Psoas muscle (tissue), 8 donors: ENCODE results near the gene SLCO3A1. TPM values are rescaled to one million over a fixed set of nuclear protein-coding genes. Genes with fewer than 3 reads are reported as not detected.

Experiments used
- ATAC-seq, 4 donors: fragments of 200-7000 bp; cut with Tn5 transposase; one replicate each; pipeline ENCODE4 v1.9.1; 2020; ENCODE audit warnings: moderate library complexity in 3 of 4, mild to moderate bottlenecking in 2 of 4
- DNase-seq, 2 donors: peaks; one replicate each; pipeline ENCODE4 v3.0.0-alpha.2; 2020
- H3K27ac ChIP-seq: fragments of 200-600 bp; one replicate; pipeline ENCODE4 v1.8.0; 2022
- H3K27me3 ChIP-seq, 3 donors: fragments of 200-600 bp in 1 of 3; one replicate each; pipeline versions ENCODE4 v1.6.1 to v1.8.0; 2013 to 2022; ENCODE audit warnings: low read length in 2 of 3, mild to moderate bottlenecking in 2 of 3, moderate library complexity in 1 of 3; ENCODE audit not compliant: insufficient read depth in 3 of 3
- H3K36me3 ChIP-seq, 2 donors: fragments of 200-600 bp in 1 of 2; one replicate each; pipeline versions ENCODE4 v1.6.1 to v1.8.0; 2013 to 2022; ENCODE audit warnings: low read depth in 1 of 2, mild to moderate bottlenecking in 1 of 2, moderate library complexity in 1 of 2; ENCODE audit not compliant: insufficient read depth in 1 of 2
- H3K4me1 ChIP-seq: fragments of 200-600 bp; one replicate; pipeline ENCODE4 v1.8.0; 2022
- H3K4me3 ChIP-seq: fragments of 200-600 bp; one replicate; pipeline ENCODE4 v1.8.0; 2022; ENCODE audit warnings: mild to moderate bottlenecking
- H3K9me3 ChIP-seq: fragments of 200-600 bp; one replicate; pipeline ENCODE4 v1.8.0; 2022
- CTCF ChIP-seq: fragments of 200-600 bp; IDR thresholded peaks from one replicate; pipeline ENCODE4 v1.8.0; 2022; ENCODE audit warnings: antibody characterized with exemption
- WGBS, 3 donors: extraction: QIAGEN DNeasy Blood & Tissue Kit; methylation state at CpG; one replicate each; pipeline versions ENCODE4 v1.1.6 to v1.1.7; 2013; 5-methylcytosine and 5-hydroxymethylcytosine counted together
- intact Hi-C, 2 donors: fragments of 100-400 bp; cut with DNase I; formaldehyde crosslinking; loops; one replicate each; pipeline versions ENCODE4 v1.11.0 to v1.14.2; 2022
- polyA plus RNA-seq, 3 donors: library from polyadenylated mRNA; stranded (reverse); fragments of 200-250 nt; gene quantifications; one replicate each; pipeline ENCODE4 v1.2.3, GENCODE V29; 2013
- total RNA-seq, 4 donors: library from RNA; stranded (reverse); fragmentation: NEBNext Ultra II Directional in 2 of 4; extraction: Animal tissue kit (Norgen Biotek cat#: 25700) in 2 of 4; gene quantifications; one replicate each; pipeline versions ENCODE4 v1.2.1 to v1.2.4, GENCODE V29; 2021 to 2023
- donor health status: healthy with polysubstance abuse.
- donor health status: DM: no; HTN: no; CAD: no; lungs with moderate emphysema.
- donor health status: Bipolar disorder and iron deficiency.
- donor health status: healthy.
- donor health status: DM: yes; HTN: yes; CAD: no.
- donor health status: DM: no; HTN: no; CAD: no.
- donor health status: DM: no; HTN: no; CAD: no.
- donor health status: DM: yes; HTN: yes; CAD: no.

SLCO3A1 gene
- total and polyA plus RNA-seq, 7 donors, result 3.5 to 10.3 (median 9.4) TPM

- no peaks in the 10 kb centered on the region for H3K9me3 ChIP-seq
- DNase-seq (no peak), ATAC-seq (no peak)
- no peak overlapping the region for H3K4me3 ChIP-seq
- H3K36me3 ChIP-seq, result no peaks in the 10 kb centered on the region
- no peak for TF ChIP-seq CTCF
- H3K27ac ChIP-seq, result no peak overlapping the region
- peaks cover 16% of the 10 kb centered on the region for H3K4me1 ChIP-seq
- H3K27me3 ChIP-seq, result no peaks in the 10 kb centered on the region
- intact Hi-C loops, result no loop called here
- 97 to 99% (median 98%) methylated on average over 2 of the region's 2 CpGs for WGBS, 3 donors
Observed at GRCh38 chr15:91889111-91889815, 35.8 kb downstream of the SLCO3A1 start.

- Histone ChIP-seq H3K27ac (no peak overlapping the region), H3K9me3 (no peaks in the 10 kb centered on the region), H3K4me3 (no peak overlapping the region), H3K27me3 (no peaks in the 10 kb centered on the region), H3K4me1 (peaks cover 16% of the 10 kb centered on the region), H3K36me3 (no peaks in the 10 kb centered on the region)
- ATAC-seq, result no peak
- no peak for DNase-seq
- TF ChIP-seq CTCF, result no peak
- intact Hi-C loops, result no loop called here
- 97 to 98% (median 98%) methylated on average over 2 of the region's 2 CpGs for WGBS, 3 donors
Observed at GRCh38 chr15:91890614-91891013, 37.1 kb downstream of the SLCO3A1 start.

- intact Hi-C loops, result no loop called here
- DNase-seq, result no peak
- Histone ChIP-seq H3K27me3 (no peaks in the 10 kb centered on the region), H3K27ac (no peak overlapping the region), H3K9me3 (no peaks in the 10 kb centered on the region), H3K4me3 (no peak overlapping the region), H3K4me1 (peaks cover 16% of the 10 kb centered on the region), H3K36me3 (no peaks in the 10 kb centered on the region)
- ATAC-seq, result no peak
- WGBS, 3 donors, result 43 to 63% (median 51%) methylated on average over 1 of the region's 1 CpG
- no peak for TF ChIP-seq CTCF
Observed at GRCh38 chr15:91891101-91891500, 37.6 kb downstream of the SLCO3A1 start.

- no peak for TF ChIP-seq CTCF
- H3K36me3 ChIP-seq, result no peaks in the 10 kb centered on the region
- 90 to 96% (median 92%) methylated on average over 5 of the region's 5 CpGs for WGBS, 3 donors
- H3K4me3 ChIP-seq, result no peak overlapping the region
- H3K27ac ChIP-seq, result no peak overlapping the region
- H3K27me3 ChIP-seq, result no peaks in the 10 kb centered on the region
- DNase-seq (no peak), ATAC-seq (no peak)
- intact Hi-C loops, result no loop called here
- H3K9me3 ChIP-seq, result no peaks in the 10 kb centered on the region
- peaks cover 17% of the 10 kb centered on the region for H3K4me1 ChIP-seq
Observed at GRCh38 chr15:91891788-91892345, 38.4 kb downstream of the SLCO3A1 start.
